Tibial nerve (tissue), 4 donors: ENCODE results near the gene DGLUCY. TPM values are rescaled to one million over a fixed set of nuclear protein-coding genes. Genes with fewer than 3 reads are reported as not detected.

Source experiments
- DNase-seq, 2 donors: peaks; one replicate each; pipeline ENCODE4 v3.0.0-alpha.2; 2019; ENCODE audit warnings: low spot score in 2 of 2
- H3K27ac ChIP-seq, 4 donors: fragments of 200-600 bp; sonication (generic) in 3 of 4; one replicate each; pipeline ENCODE4 v1.5.1; 2017 to 2019; ENCODE audit warnings: mild to moderate bottlenecking in 1 of 4
- H3K27me3 ChIP-seq, 2 donors: fragments of 200-600 bp; sonication (generic) in 1 of 2; one replicate each; pipeline versions ENCODE4 v1.5.1 to v1.6.0; 2017 to 2019
- H3K36me3 ChIP-seq, 3 donors: fragments of 200-600 bp; sonication (generic); one replicate each; pipeline ENCODE4 v1.5.1; 2018 to 2019
- H3K4me1 ChIP-seq, 4 donors: fragments of 200-600 bp; sonication (generic) in 3 of 4; one replicate each; pipeline ENCODE4 v1.5.1; 2017 to 2019
- H3K4me3 ChIP-seq, 4 donors: fragments of 200-600 bp; sonication (generic) in 3 of 4; one replicate each; pipeline ENCODE4 v1.5.1; 2017 to 2019; ENCODE audit warnings: mild to moderate bottlenecking in 1 of 4, moderate library complexity in 1 of 4
- H3K9me3 ChIP-seq, 4 donors: fragments of 200-600 bp; sonication (generic) in 3 of 4; one replicate each; pipeline ENCODE4 v1.5.1; 2017 to 2019
- EP300 ChIP-seq, 2 donors: sonication (generic); formaldehyde crosslinking; IDR thresholded peaks; one replicate each; pipeline ENCODE4 v1.6.1; 2017; ENCODE audit warnings: antibody characterized with exemption in 2 of 2, mild to moderate bottlenecking in 1 of 2
- POLR2A ChIP-seq, 2 donors: fragments of 450-650 bp; IDR thresholded peaks; one replicate each; pipeline ENCODE4 v1.6.1; 2017; ENCODE audit warnings: antibody characterized with exemption in 2 of 2, mild to moderate bottlenecking in 2 of 2, moderate library complexity in 2 of 2
- WGBS, 2 donors: methylation state at CpG; one replicate each; pipeline ENCODE4 v1.1.5; 2018; 5-methylcytosine and 5-hydroxymethylcytosine counted together
- total RNA-seq, 4 donors: library from RNA; depleted of rRNA; stranded (reverse); fragments of >200 nt; gene quantifications; one replicate each; pipeline ENCODE4 v1.1.0, GENCODE V29; 2016
- TF ChIP-seq, protein P1 (sequence below), 5 experiments: fragments of 200-600 bp in 3 of 5; fragments of 450-650 bp in 2 of 5; sonication (generic) in 3 of 5; IDR thresholded peaks; one replicate each; pipeline ENCODE4 v1.5.1; 2016 to 2019; ENCODE audit warnings: antibody characterized with exemption in 5 of 5, mild to moderate bottlenecking in 3 of 5, moderate library complexity in 2 of 5

The DGLUCY gene
- total RNA-seq, 4 donors from 2014 or later = 41.6 to 55.5 (median 46.5) TPM

DNA sequence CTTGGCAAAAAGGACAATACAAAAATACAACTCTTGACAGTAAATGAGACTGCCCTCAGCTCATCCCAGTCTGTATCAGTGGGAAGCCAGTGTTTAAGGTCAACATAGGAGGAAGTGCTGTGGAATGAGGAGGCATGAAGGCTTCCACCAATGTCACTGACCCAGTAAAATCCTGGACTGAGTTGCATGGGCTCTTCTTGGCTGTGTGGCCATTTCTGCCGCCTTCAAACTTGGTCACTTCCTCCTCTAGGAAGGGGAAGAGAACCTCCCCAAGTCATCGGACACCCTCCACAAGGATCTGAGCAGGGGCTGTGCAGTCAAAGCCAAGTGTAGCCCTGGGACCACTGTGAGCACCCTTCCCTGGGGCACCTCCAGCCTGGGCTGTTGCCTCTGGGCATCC is 118.7 kb downstream of the DGLUCY start:
- H3K9me3 ChIP-seq = peaks cover 0 to 47% (median 2%) of the 10 kb centered on the region in 4 donors
- peaks cover 0 to 36% (median 0%) of the 10 kb centered on the region in 3 donors for H3K36me3 ChIP-seq
- H3K4me1 ChIP-seq = peaks cover 0 to 9% (median 0%) of the 10 kb centered on the region in 4 donors
- no peak overlapping the region for H3K27ac ChIP-seq
- no peak overlapping the region for H3K4me3 ChIP-seq
- DNase-seq = no peak
- TF ChIP-seq EP300 (IDR thresholded peaks at IDR 0.05) (no peak), POLR2A (IDR thresholded peaks at IDR 0.05) (no peak)
- TF ChIP-seq, protein P1, sequence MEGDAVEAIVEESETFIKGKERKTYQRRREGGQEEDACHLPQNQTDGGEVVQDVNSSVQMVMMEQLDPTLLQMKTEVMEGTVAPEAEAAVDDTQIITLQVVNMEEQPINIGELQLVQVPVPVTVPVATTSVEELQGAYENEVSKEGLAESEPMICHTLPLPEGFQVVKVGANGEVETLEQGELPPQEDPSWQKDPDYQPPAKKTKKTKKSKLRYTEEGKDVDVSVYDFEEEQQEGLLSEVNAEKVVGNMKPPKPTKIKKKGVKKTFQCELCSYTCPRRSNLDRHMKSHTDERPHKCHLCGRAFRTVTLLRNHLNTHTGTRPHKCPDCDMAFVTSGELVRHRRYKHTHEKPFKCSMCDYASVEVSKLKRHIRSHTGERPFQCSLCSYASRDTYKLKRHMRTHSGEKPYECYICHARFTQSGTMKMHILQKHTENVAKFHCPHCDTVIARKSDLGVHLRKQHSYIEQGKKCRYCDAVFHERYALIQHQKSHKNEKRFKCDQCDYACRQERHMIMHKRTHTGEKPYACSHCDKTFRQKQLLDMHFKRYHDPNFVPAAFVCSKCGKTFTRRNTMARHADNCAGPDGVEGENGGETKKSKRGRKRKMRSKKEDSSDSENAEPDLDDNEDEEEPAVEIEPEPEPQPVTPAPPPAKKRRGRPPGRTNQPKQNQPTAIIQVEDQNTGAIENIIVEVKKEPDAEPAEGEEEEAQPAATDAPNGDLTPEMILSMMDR (IDR thresholded peaks at IDR 0.05) = no peak
- no peaks in the 10 kb centered on the region for H3K27me3 ChIP-seq
- 68 to 86% methylated on average over 2 of the region's 2 CpGs for WGBS, 2 donors

DNA sequence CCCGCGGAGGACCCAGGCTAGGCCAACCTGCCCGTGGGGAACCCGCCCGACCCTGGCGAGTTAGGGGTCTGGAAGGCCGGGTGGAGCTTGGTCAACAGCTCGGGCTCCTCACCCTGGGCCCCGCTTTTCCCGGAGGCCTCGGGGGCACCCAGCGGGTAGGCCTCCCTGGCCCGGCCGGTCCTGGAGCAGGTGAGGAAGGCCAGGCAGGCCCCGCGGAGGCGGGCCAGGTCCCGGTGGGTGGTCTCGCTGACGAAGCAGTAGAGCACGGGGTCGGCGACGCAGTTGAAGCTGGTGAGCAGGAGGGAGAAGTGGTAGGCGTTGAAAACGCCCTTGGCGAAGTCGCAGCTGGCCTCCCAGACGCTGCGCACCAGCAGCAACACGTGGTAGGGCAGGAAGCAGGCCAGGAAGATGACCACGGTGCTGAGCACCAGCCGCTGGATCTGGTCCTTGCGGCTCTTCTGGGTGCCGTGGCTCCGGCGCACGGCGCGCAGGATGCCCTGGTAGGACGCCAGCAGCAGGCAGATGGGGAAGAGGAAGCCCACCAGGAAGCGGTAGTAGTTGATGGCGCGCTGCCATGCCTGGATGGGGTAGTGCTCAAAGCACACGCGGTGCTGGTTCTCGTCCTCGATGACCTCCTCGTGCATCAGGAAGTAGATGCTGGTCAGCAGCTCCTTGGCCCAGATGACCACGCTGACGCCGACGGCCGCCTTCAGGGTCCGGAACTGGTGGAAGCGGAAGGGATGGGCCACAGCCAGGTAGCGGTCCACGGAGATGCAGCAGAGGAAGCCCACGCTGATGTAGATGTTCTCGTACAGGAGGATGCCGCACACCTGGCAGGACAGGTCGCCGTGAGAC is 120.3 kb downstream of the DGLUCY start:
- Histone ChIP-seq H3K4me3 (no peak overlapping the region), H3K4me1 (peaks cover 0 to 5% (median 0%) of the 10 kb centered on the region in 4 donors), H3K36me3 (peaks cover 0 to 21% (median 0%) of the 10 kb centered on the region in 3 donors), H3K27me3 (no peaks in the 10 kb centered on the region), H3K9me3 (peaks cover 0 to 47% (median 2%) of the 10 kb centered on the region in 4 donors), H3K27ac (no peak overlapping the region)
- no peak for DNase-seq
- WGBS, 2 donors = 94 to 95% methylated on average over 51 to 60 of the region's 63 CpGs
- no peak for TF ChIP-seq EP300 (IDR thresholded peaks at IDR 0.05)
- no peak for TF ChIP-seq POLR2A (IDR thresholded peaks at IDR 0.05)
- TF ChIP-seq, protein P1 (IDR thresholded peaks at IDR 0.05) = no peak

DNA sequence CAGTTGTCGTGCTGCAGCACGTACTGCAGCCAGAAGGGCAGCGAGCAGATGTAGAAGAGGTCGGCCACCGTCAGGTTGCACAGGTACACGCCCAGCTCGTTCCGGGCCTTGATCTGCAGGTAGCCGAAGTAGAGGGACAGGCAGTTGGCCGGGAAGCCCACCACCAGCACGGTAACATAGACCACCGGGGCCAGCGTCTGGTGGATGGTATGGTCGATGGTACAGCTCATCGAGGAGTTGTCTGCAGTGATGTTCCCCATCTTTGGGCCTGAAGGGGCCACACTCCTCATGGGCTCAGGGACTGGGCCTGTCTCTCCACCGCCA is 120.9 kb downstream of the DGLUCY start:
- 96 to 98% methylated on average over 16 of the region's 16 CpGs for WGBS, 2 donors

DNA sequence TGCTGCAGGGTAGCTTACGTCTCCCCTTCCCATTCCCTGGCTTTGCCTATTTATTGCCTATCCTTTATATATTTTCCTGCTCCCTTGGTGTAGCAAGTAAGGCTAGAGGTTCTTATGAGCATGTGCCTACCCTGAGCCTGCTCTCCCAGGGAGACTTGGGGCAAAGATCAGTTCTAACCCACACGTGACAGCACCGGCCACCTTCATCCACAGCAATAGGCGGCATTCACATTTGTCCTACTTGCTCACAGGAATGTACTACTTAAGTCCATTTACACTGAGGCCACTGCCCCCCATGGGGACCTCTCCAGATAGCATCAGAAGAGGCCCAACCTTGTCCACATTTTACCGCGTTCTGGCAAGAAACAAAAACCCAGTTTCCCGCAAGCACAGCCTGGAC is 122.0 kb downstream of the DGLUCY start:
- Histone ChIP-seq H3K4me3 (no peak overlapping the region), H3K9me3 (peaks cover 0 to 44% (median 1%) of the 10 kb centered on the region in 4 donors), H3K27ac (no peak overlapping the region), H3K27me3 (no peaks in the 10 kb centered on the region), H3K36me3 (peaks cover 0 to 4% (median 0%) of the 10 kb centered on the region in 3 donors), H3K4me1 (no peaks in the 10 kb centered on the region)
- TF ChIP-seq, protein P1 (IDR thresholded peaks at IDR 0.05) = no peak
- TF ChIP-seq POLR2A (IDR thresholded peaks at IDR 0.05) (no peak), EP300 (IDR thresholded peaks at IDR 0.05) (no peak)
- 91% methylated on average over 7 of the region's 7 CpGs for WGBS, 2 donors
- no peak for DNase-seq

More for the DNA sequence above, 120.9 kb downstream of the DGLUCY start:
- TF ChIP-seq EP300 (IDR thresholded peaks at IDR 0.05) (no peak), POLR2A (IDR thresholded peaks at IDR 0.05) (no peak)
- TF ChIP-seq, protein P1 (IDR thresholded peaks at IDR 0.05) = no peak
- Histone ChIP-seq H3K4me3 (no peak overlapping the region), H3K4me1 (no peaks in the 10 kb centered on the region), H3K9me3 (peaks cover 0 to 47% (median 2%) of the 10 kb centered on the region in 4 donors), H3K36me3 (peaks cover 0 to 15% (median 0%) of the 10 kb centered on the region in 3 donors), H3K27ac (no peak overlapping the region), H3K27me3 (no peaks in the 10 kb centered on the region)
- no peak for DNase-seq

DNA sequence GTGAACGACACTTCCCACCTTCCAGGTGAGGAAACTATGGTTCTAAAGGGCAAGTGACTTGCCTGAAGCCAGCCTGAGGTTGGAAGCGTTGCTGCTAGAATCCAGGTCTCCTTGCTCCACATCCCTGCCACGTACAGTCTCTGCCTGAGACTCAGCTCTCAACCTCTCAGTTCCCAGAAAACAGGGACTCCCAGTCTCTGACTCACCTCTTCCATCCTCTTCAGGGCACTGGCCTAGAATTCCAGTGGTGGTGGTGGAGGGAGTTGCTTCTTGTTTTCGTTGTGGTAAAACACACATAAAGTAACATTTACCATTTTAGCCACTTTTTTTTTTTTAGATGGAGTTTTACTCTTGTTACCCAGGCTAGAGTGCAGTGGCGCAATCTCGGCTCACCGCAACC is 123.3 kb downstream of the DGLUCY start:
- no peak for DNase-seq
- Histone ChIP-seq H3K9me3 (peaks cover 0 to 36% (median 0%) of the 10 kb centered on the region in 4 donors), H3K4me1 (peaks cover 0 to 2% (median 0%) of the 10 kb centered on the region in 4 donors), H3K27me3 (no peaks in the 10 kb centered on the region), H3K36me3 (no peaks in the 10 kb centered on the region), H3K27ac (no peak overlapping the region), H3K4me3 (no peak overlapping the region)
- no peak for TF ChIP-seq EP300 (IDR thresholded peaks at IDR 0.05)
- TF ChIP-seq, protein P1 (IDR thresholded peaks at IDR 0.05) = no peak
- TF ChIP-seq POLR2A (IDR thresholded peaks at IDR 0.05) = no peak
- WGBS, 2 donors = 86 to 90% methylated on average over 7 of the region's 7 CpGs
